GM23338 (cell line): Measurements from ENCODE around the gene SNX9.

ENCODE experiments used
- CREB1 ChIP-seq: fragments of 250-450 bp; sonication (Bioruptor Pico); IDR thresholded peaks from 2 replicates; pipeline ENCODE4 v1.5.0; 2020; ENCODE audit warnings: low read depth, mild to moderate bottlenecking, moderate library complexity
- CTCF ChIP-seq, 2 experiments: fragments of 200-600 bp in 1 of 2; sonication (generic) in 1 of 2; conservative IDR thresholded peaks; 2 replicates each; pipeline versions ENCODE4 v1.5.1 to v1.6.1; 2016 to 2017; ENCODE audit warnings: antibody characterized with exemption in 2 of 2, low read depth in 2 of 2, mild to moderate bottlenecking in 2 of 2, moderate library complexity in 1 of 2
- EZH2 ChIP-seq: fragments of 200-600 bp; sonication (generic); IDR thresholded peaks from one replicate; pipeline ENCODE4 v1.8.0; 2017; ENCODE audit warnings: antibody characterized with exemption, mild to moderate bottlenecking, low read depth; ENCODE audit not compliant: unreplicated experiment
- EZH2phosphoT487 ChIP-seq: fragments of 200-600 bp; sonication (generic); IDR thresholded peaks from one replicate; pipeline ENCODE4 v1.8.1; 2018; ENCODE audit warnings: antibody characterized with exemption; ENCODE audit not compliant: unreplicated experiment
- JUNB ChIP-seq: IDR thresholded peaks from one replicate; pipeline ENCODE4 v1.6.1; 2016; ENCODE audit warnings: antibody characterized with exemption; ENCODE audit not compliant: unreplicated experiment
- NANOG ChIP-seq: IDR thresholded peaks from 2 replicates; pipeline ENCODE4 v1.6.1; 2016; ENCODE audit warnings: antibody characterized with exemption, borderline replicate concordance
- POLR2AphosphoS5 ChIP-seq: IDR thresholded peaks from 2 replicates; pipeline ENCODE4 v1.6.1; 2016; ENCODE audit warnings: antibody characterized with exemption, low read depth
- REST ChIP-seq: IDR thresholded peaks from one replicate; pipeline ENCODE4 v1.6.1; 2018; ENCODE audit warnings: antibody characterized with exemption; ENCODE audit not compliant: unreplicated experiment

- TF ChIP-seq CTCF (conservative IDR thresholded peaks at IDR 0.05; ENCODE audit: low read depth in 2 of 2), result no peak
- no peak for TF ChIP-seq CREB1 (CRISPR knock-in tag)
- TF ChIP-seq EZH2, result no peak
- no peak for TF ChIP-seq REST
- TF ChIP-seq POLR2AphosphoS5, result no peak
- TF ChIP-seq EZH2phosphoT487, result no peak
- TF ChIP-seq JUNB, result no peak
- TF ChIP-seq NANOG, result no peak
These were observed 88.7 kb downstream of the SNX9 start for GRCh38 chr6:157911786-157912185.
